PC-3 (cell line): ENCODE measurements around the gene PLXNA4. TPM values are rescaled to one million over a fixed set of nuclear protein-coding genes. Genes with fewer than 3 reads are reported as not detected.

Experiments used
- ATAC-seq: fragments of 200-7000 bp; cut with Tn5 transposase; 2 replicates; pipeline ENCODE4 v1.9.1; 2020; ENCODE audit warnings: mild to moderate bottlenecking, moderate library complexity
- BruUV-seq: library from RNA; stranded (reverse); fragments of 400-500 nt; replicated peaks from 2 replicates; lab custom pipeline; 2021; lab: Mats Ljungman, UMichigan
- CTCF ChIA-PET: fragments of 300-600 bp; sonication (Branson Sonifier 250); formaldehyde crosslinking; loops from one replicate; lab custom pipeline; 2022; ENCODE audit warnings: antibody characterized with exemption; lab: Charles Lee
- POLR2A ChIA-PET: fragments of 300-600 bp; sonication (Branson Sonifier 250); formaldehyde crosslinking; loops from one replicate; lab custom pipeline; 2022; ENCODE audit warnings: antibody characterized with exemption; ENCODE audit not compliant: unreplicated experiment; lab: Charles Lee
- DNase-seq: peaks from one replicate; pipeline ENCODE4 v3.0.0-alpha.2; 2015
- H2AFZ ChIP-seq: fragments of 300-600 bp; sonication (generic); 2 replicates; pipeline ENCODE4 v1.6.0; 2016; ENCODE audit warnings: antibody characterized with exemption, low read length
- H3F3A ChIP-seq: fragments of 300-600 bp; sonication (generic); one replicate; pipeline ENCODE4 v1.6.0; 2017; ENCODE audit warnings: antibody characterized with exemption, low read length, control low read depth, mild to moderate bottlenecking; ENCODE audit not compliant: unreplicated experiment
- H3K27ac ChIP-seq: fragments of 300-600 bp; sonication (generic); 2 replicates; pipeline ENCODE4 v1.5.1; 2016; ENCODE audit warnings: mild to moderate bottlenecking, low read length
- H3K27me3 ChIP-seq: fragments of 300-600 bp; sonication (generic); 2 replicates; pipeline ENCODE4 v1.6.1; 2016; ENCODE audit warnings: low read length, mixed read lengths
- H3K36me3 ChIP-seq: fragments of 300-600 bp; sonication (generic); 2 replicates; pipeline ENCODE4 v1.6.1; 2016; ENCODE audit warnings: low read depth, mixed run types, low read length, mixed read lengths
- H3K4me1 ChIP-seq: fragments of 300-600 bp; sonication (generic); 2 replicates; pipeline ENCODE4 v1.5.1; 2016; ENCODE audit warnings: low read length; ENCODE audit not compliant: insufficient read depth
- H3K4me2 ChIP-seq: fragments of 300-600 bp; sonication (generic); 2 replicates; pipeline ENCODE4 v1.6.0; 2016; ENCODE audit warnings: low read length
- H3K4me3 ChIP-seq: fragments of 300-600 bp; sonication (generic); 2 replicates; pipeline ENCODE4 v1.5.1; 2016; ENCODE audit warnings: mild to moderate bottlenecking, low read length, mixed read lengths
- H3K79me2 ChIP-seq: fragments of 300-600 bp; sonication (generic); 2 replicates; pipeline ENCODE4 v1.6.1; 2017; ENCODE audit warnings: low read length, mixed read lengths
- H3K9ac ChIP-seq: fragments of 300-600 bp; sonication (generic); 2 replicates; pipeline ENCODE4 v1.6.0; 2016; ENCODE audit warnings: mild to moderate bottlenecking, low read length
- H3K9me2 ChIP-seq: fragments of 300-600 bp; sonication (generic); replicated peaks from 2 replicates; pipeline ENCODE4 v1.6.1; 2016; ENCODE audit warnings: mixed run types, low read length, mixed read lengths
- H3K9me3 ChIP-seq: fragments of 300-600 bp; sonication (generic); 2 replicates; pipeline ENCODE4 v1.6.1; 2016; ENCODE audit warnings: low read length, mixed read lengths
- H4K20me1 ChIP-seq: fragments of 300-600 bp; sonication (generic); 2 replicates; pipeline ENCODE4 v1.6.1; 2016; ENCODE audit warnings: low read length, mixed read lengths
- CTCF ChIP-seq: fragments of 300-600 bp; sonication (generic); conservative IDR thresholded peaks from 2 replicates; pipeline ENCODE4 v1.5.1; 2017; ENCODE audit warnings: antibody characterized with exemption, low read depth, mild to moderate bottlenecking, low read length
- EZH2 ChIP-seq: fragments of 300-600 bp; sonication (generic); IDR thresholded peaks from one replicate; pipeline ENCODE4 v1.6.1; 2017; ENCODE audit warnings: antibody characterized with exemption, mild to moderate bottlenecking, low read length; ENCODE audit not compliant: unreplicated experiment
- EZH2phosphoT487 ChIP-seq: fragments of 300-600 bp; sonication (generic); IDR thresholded peaks from 2 replicates; pipeline ENCODE4 v1.6.1; 2018; ENCODE audit warnings: mild to moderate bottlenecking, antibody characterized with exemption, low read length, borderline replicate concordance
- intact Hi-C: fragments of 100-400 bp; cut with micrococcal nuclease; formaldehyde crosslinking; loops from 2 replicates; pipeline ENCODE4 v1.9.0; 2023
- total RNA-seq: library from RNA; depleted of rRNA; stranded (reverse); fragments of >200 nt; gene quantifications from 2 replicates; pipeline ENCODE4 v1.2.3, GENCODE V29; 2014

PLXNA4 gene
- total RNA-seq, 1 experiment from 2014 or later = 1.2 TPM

GRCh38 chr7:132083126-132083525 is 493.1 kb downstream of the PLXNA4 start:
- Histone ChIP-seq H3K27ac (no peak overlapping the region), H3K27me3 (no peaks in the 10 kb centered on the region), H4K20me1 (no peaks in the 10 kb centered on the region), H3K36me3 (no peaks in the 10 kb centered on the region), H3K9ac (no peak overlapping the region), H3K4me3 (no peak overlapping the region), H3K79me2 (no peaks in the 10 kb centered on the region), H3K9me3 (no peaks in the 10 kb centered on the region), H3F3A (no peaks in the 10 kb centered on the region), H2AFZ (no peak overlapping the region), H3K9me2 (no peaks in the 10 kb centered on the region), H3K4me1 (no peaks in the 10 kb centered on the region), H3K4me2 (no peak overlapping the region)
- no peak for ATAC-seq
- DNase-seq = no peak
- TF ChIP-seq EZH2phosphoT487 (no peak), EZH2 (no peak), CTCF (no peak)
- ChIA-PET POLR2A (no interaction called here), CTCF (no interaction called here)
- no TSS peak for BruUV-seq
- intact Hi-C loops = no loop called here

- no peaks in the 10 kb centered on the region for H3K9me3 ChIP-seq
- H2AFZ ChIP-seq = no peak overlapping the region
- TF ChIP-seq EZH2 (no peak), EZH2phosphoT487 (no peak), CTCF (no peak)
- ATAC-seq (no peak), DNase-seq (no peak)
- H3K4me1 ChIP-seq = no peaks in the 10 kb centered on the region
- H3K4me3 ChIP-seq = no peak overlapping the region
- H3F3A ChIP-seq = no peaks in the 10 kb centered on the region
- no TSS peak for BruUV-seq
- no peaks in the 10 kb centered on the region for H4K20me1 ChIP-seq
- no peak overlapping the region for H3K4me2 ChIP-seq
- intact Hi-C loops = no loop called here
- H3K36me3 ChIP-seq = no peaks in the 10 kb centered on the region
- POLR2A ChIA-PET = no interaction called here
- H3K9me2 ChIP-seq = no peaks in the 10 kb centered on the region
- no peak overlapping the region for H3K27ac ChIP-seq
- H3K27me3 ChIP-seq = peaks cover 1% of the 10 kb centered on the region; the same call in 1 of the 2 replicates
- H3K9ac ChIP-seq = no peak overlapping the region
- CTCF ChIA-PET = no interaction called here
- H3K79me2 ChIP-seq = no peaks in the 10 kb centered on the region
Measured at GRCh38 chr7:132082394-132082793, 493.9 kb downstream of the PLXNA4 start.

GRCh38 chr7:132081686-132082085 is 494.6 kb downstream of the PLXNA4 start:
- TF ChIP-seq CTCF = no peak
- TF ChIP-seq EZH2 = no peak
- TF ChIP-seq EZH2phosphoT487 = no peak
- ChIA-PET CTCF (no interaction called here), POLR2A (no interaction called here)
- no peak overlapping the region for H3K9ac ChIP-seq
- H3K4me1 ChIP-seq = no peaks in the 10 kb centered on the region
- no peaks in the 10 kb centered on the region for H3F3A ChIP-seq
- ATAC-seq (no peak), DNase-seq (no peak)
- no peaks in the 10 kb centered on the region for H3K9me3 ChIP-seq
- H3K4me3 ChIP-seq = no peak overlapping the region
- H2AFZ ChIP-seq = no peak overlapping the region
- no peaks in the 10 kb centered on the region for H3K9me2 ChIP-seq
- H3K27me3 ChIP-seq = peaks cover 7% of the 10 kb centered on the region; the same call in 1 of the 2 replicates
- H3K27ac ChIP-seq = no peak overlapping the region
- no peaks in the 10 kb centered on the region for H3K79me2 ChIP-seq
- no peaks in the 10 kb centered on the region for H3K36me3 ChIP-seq
- intact Hi-C loops = no loop called here
- H3K4me2 ChIP-seq = no peak overlapping the region
- BruUV-seq = no TSS peak
- no peaks in the 10 kb centered on the region for H4K20me1 ChIP-seq
